ENCODE measurements around the gene ATXN7L2.

DNA sequence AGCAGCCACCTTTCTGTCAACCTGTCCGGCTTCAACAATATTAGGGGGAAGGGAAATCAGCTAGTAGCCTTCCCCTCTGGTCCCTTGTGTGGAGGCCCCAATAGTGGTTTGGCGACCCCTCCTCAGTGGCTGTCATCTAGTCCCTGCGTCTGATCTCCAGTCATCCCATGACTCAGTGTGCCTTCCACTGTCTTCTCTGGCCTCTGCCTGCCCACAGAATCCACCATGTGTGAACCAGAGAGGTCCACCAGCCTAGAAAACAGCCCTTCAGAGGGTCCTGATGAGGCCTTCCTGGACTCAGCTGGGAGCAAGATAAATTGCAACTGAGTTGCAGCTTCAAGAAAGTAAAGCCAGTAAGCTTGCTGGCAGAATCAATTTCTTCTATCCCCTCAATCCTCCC lies 3.8 kb upstream of the ATXN7L2 start:
- TF ChIP-seq GATA2 (IDR thresholded peaks at IDR 0.05; ENCODE audit: low read depth, low read length) (no peak), GATA3 (IDR thresholded peaks at IDR 0.05; ENCODE audit: low read depth, low read length) (no peak)

All from SH-SY5Y (cell line).